Progenitor cell of endocrine pancreas (in vitro differentiated cells): ENCODE data around the gene HERC4. TPM values are rescaled to one million over a fixed set of nuclear protein-coding genes. Genes with fewer than 3 reads are reported as not detected.

Experiments used
- DNase-seq: peaks from one replicate; pipeline ENCODE4 v3.0.0; 2021; ENCODE audit warnings: low spot score; ENCODE audit not compliant: unreplicated experiment
- H3K27ac Mint-ChIP-seq: 2 replicates; pipeline ENCODE4 v1.8.0; 2021; ENCODE audit warnings: mild to moderate bottlenecking, moderate library complexity, mixed read lengths
- H3K27me3 Mint-ChIP-seq: 2 replicates; pipeline ENCODE4 v1.8.0; 2021; ENCODE audit warnings: mixed read lengths
- H3K36me3 Mint-ChIP-seq: 2 replicates; pipeline ENCODE4 v1.8.0; 2022; ENCODE audit warnings: mixed read lengths; ENCODE audit not compliant: insufficient read depth
- H3K4me1 Mint-ChIP-seq: 2 replicates; pipeline ENCODE4 v1.8.0; 2021; ENCODE audit warnings: low read depth, mixed read lengths
- H3K4me3 Mint-ChIP-seq: 2 replicates; pipeline ENCODE4 v1.8.0; 2021; ENCODE audit warnings: low read depth, mild to moderate bottlenecking, moderate library complexity, mixed read lengths
- H3K9me3 Mint-ChIP-seq: 2 replicates; pipeline ENCODE4 v1.8.0; 2021; ENCODE audit warnings: low read depth, mixed read lengths
- total RNA-seq: library from RNA; stranded (reverse); gene quantifications from 2 replicates; pipeline ENCODE4 v1.2.1, GENCODE V29; 2021
- TF ChIP-seq, protein P1 (sequence below): fragments of 200-600 bp; sonication (generic); IDR thresholded peaks from one replicate; pipeline ENCODE4 v1.5.0; 2021; ENCODE audit warnings: antibody characterized with exemption, mild to moderate bottlenecking; ENCODE audit not compliant: unreplicated experiment

HERC4 gene
- total RNA-seq, 1 donor from 2014 or later = 62.1 TPM

GRCh38 chr10:68052463-68052862, 22.6 kb downstream of the HERC4 start:
- TF ChIP-seq, protein P1, sequence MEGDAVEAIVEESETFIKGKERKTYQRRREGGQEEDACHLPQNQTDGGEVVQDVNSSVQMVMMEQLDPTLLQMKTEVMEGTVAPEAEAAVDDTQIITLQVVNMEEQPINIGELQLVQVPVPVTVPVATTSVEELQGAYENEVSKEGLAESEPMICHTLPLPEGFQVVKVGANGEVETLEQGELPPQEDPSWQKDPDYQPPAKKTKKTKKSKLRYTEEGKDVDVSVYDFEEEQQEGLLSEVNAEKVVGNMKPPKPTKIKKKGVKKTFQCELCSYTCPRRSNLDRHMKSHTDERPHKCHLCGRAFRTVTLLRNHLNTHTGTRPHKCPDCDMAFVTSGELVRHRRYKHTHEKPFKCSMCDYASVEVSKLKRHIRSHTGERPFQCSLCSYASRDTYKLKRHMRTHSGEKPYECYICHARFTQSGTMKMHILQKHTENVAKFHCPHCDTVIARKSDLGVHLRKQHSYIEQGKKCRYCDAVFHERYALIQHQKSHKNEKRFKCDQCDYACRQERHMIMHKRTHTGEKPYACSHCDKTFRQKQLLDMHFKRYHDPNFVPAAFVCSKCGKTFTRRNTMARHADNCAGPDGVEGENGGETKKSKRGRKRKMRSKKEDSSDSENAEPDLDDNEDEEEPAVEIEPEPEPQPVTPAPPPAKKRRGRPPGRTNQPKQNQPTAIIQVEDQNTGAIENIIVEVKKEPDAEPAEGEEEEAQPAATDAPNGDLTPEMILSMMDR = no peak

GRCh38 chr10:68049289-68050078, 25.6 kb downstream of the HERC4 start:
- Mint-ChIP-seq H3K4me1 (peaks cover 11% of the 10 kb centered on the region), H3K4me3 (no peak overlapping the region), H3K9me3 (peaks cover 6% of the 10 kb centered on the region), H3K36me3 (peaks cover 19% of the 10 kb centered on the region), H3K27me3 (no peaks in the 10 kb centered on the region), H3K27ac (no peak overlapping the region)
- TF ChIP-seq, protein P1 = no peak
- no peak for DNase-seq

More at GRCh38 chr10:68052463-68052862, 22.6 kb downstream of the HERC4 start:
- peaks cover 11% of the 10 kb centered on the region for H3K36me3 Mint-ChIP-seq
- peaks cover 3% of the 10 kb centered on the region for H3K9me3 Mint-ChIP-seq
- H3K4me3 Mint-ChIP-seq = no peak overlapping the region
- no peaks in the 10 kb centered on the region for H3K27me3 Mint-ChIP-seq
- peaks cover 3% of the 10 kb centered on the region for H3K4me1 Mint-ChIP-seq
- DNase-seq = no peak
- no peak overlapping the region for H3K27ac Mint-ChIP-seq

DNA sequence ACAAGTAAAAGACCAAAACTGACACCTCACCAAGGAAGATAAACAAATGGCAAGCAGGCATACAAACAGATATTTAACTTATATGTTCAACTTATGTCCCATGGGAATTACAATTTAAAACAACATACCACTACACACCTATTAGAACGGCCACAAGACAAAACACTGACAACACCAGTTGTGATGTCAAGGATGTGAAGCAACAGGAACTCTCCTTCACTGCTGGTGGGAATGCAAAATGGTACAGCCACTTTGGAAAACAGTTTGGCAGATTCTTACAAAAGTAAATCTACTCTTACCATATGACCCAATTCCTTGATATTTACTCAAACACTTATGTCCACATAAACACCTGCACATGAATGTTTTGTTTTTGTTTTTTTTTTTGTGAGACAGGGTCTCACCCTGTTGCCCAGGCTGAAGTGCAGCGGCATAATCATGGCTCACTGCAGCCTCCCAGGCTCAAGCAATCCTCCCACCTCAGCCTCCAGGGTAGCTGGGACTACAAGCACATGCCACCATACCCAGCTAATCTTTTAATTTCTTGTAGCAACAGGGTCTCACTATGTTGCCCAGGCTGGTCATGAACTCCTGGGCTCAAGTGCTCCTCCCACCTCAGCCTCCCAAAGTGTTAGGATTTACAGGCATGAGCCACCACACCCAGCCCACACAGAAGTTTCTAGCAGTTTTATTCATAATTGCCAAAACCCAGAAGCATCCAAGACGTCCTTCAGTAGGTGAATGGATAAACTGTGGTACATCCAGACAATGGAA, 27.3 kb downstream of the HERC4 start:
- Mint-ChIP-seq H3K9me3 (peaks cover 6% of the 10 kb centered on the region), H3K4me3 (no peak overlapping the region), H3K4me1 (peaks cover 11% of the 10 kb centered on the region), H3K36me3 (peaks cover 21% of the 10 kb centered on the region), H3K27ac (no peak overlapping the region), H3K27me3 (no peaks in the 10 kb centered on the region)
- DNase-seq = no peak
- TF ChIP-seq, protein P1 = no peak

DNA sequence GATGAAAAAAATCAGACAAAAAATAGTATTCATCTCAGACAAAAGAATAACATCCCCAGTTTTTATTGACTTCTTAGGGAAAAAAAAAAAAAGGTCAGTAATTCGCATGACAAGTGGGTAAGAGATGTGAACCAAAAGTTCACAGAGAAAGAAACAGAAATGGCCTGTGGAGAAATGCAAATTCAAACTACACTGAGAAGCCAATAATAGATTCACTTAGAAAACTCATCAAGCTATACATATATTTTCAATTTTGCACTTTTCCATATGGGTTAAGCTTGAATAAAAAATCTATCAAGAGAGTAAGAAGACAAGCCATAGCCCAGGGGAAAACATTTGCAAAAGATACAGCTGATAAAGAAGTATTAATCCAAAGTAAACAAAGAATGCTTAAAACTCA, 28.0 kb downstream of the HERC4 start:
- Mint-ChIP-seq H3K36me3 (peaks cover 19% of the 10 kb centered on the region), H3K9me3 (peaks cover 6% of the 10 kb centered on the region), H3K4me3 (no peak overlapping the region), H3K27me3 (no peaks in the 10 kb centered on the region), H3K4me1 (peaks cover 11% of the 10 kb centered on the region), H3K27ac (no peak overlapping the region)
- TF ChIP-seq, protein P1 = no peak
- DNase-seq = no peak

DNA sequence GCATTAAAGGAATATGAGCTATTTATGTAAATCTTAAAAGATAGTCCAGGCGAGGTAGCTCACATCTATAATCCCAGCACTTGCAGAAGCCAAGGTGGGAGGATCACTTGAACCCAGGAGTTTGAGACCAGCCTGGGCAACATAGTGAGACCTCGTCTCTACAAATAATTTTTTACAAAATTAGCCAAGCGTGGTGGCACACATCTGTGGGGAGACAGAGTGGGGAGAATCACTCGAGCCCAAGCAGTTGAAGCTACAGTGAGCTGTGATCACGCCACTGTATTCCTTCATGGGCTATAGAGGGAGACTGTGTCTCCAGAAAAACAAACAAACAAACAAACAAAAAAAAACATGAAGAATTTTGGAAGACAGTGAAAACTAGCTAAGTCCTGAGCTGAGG, 28.4 kb downstream of the HERC4 start:
- Mint-ChIP-seq H3K9me3 (peaks cover 6% of the 10 kb centered on the region), H3K36me3 (peaks cover 19% of the 10 kb centered on the region), H3K27ac (no peak overlapping the region), H3K4me3 (no peak overlapping the region), H3K27me3 (no peaks in the 10 kb centered on the region), H3K4me1 (peaks cover 11% of the 10 kb centered on the region)
- TF ChIP-seq, protein P1 = no peak
- no peak for DNase-seq
